ENCODE results near the gene LGALS7.
A peak's percentile ranks its signal among the peaks of the same experiment; 100 is the strongest.

LGALS7 gene

GRCh38 chr19:38737921-38738737 lies 35.2 kb downstream of the LGALS7 start:
- DNase-seq: no peak

GRCh38 chr19:38737281-38737865 lies 35.9 kb downstream of the LGALS7 start:
- DNase-seq: no peak

GRCh38 chr19:38736413-38737280 lies 36.7 kb downstream of the LGALS7 start:
- no peak for DNase-seq

- no peak for DNase-seq
Observed at GRCh38 chr19:38736036-38736412, 37.3 kb downstream of the LGALS7 start.

GRCh38 chr19:38735257-38735686 lies 38.0 kb downstream of the LGALS7 start:
- no peak for DNase-seq

- no peak for DNase-seq
Observed at GRCh38 chr19:38734426-38735256, 38.7 kb downstream of the LGALS7 start.

- DNase-seq: no peak
Observed at GRCh38 chr19:38734176-38734425, 39.2 kb downstream of the LGALS7 start.

GRCh38 chr19:38733493-38734175 lies 39.7 kb downstream of the LGALS7 start:
- no peak for DNase-seq

- DNase-seq: no peak
Observed at GRCh38 chr19:38733241-38733492, 40.1 kb downstream of the LGALS7 start.

GRCh38 chr19:38731654-38732301 lies 41.5 kb downstream of the LGALS7 start:
- no peak for DNase-seq

GRCh38 chr19:38730731-38731589 lies 42.4 kb downstream of the LGALS7 start:
- no peak for DNase-seq

GRCh38 chr19:38730470-38730730 lies 42.9 kb downstream of the LGALS7 start:
- DNase-seq: no peak

GRCh38 chr19:38729653-38730469 lies 43.5 kb downstream of the LGALS7 start:
- DNase-seq: no peak

- no peak for DNase-seq
Observed at GRCh38 chr19:38728752-38729541, 44.4 kb downstream of the LGALS7 start.

- DNase-seq: peak; percentile 15
Observed at GRCh38 chr19:38727868-38728660, 45.3 kb downstream of the LGALS7 start.

GRCh38 chr19:38727306-38727867 lies 45.9 kb downstream of the LGALS7 start:
- DNase-seq: no peak

GRCh38 chr19:38726761-38727301 lies 46.5 kb downstream of the LGALS7 start:
- DNase-seq: no peak

- no peak for DNase-seq
Observed at GRCh38 chr19:38726284-38726673, 47.0 kb downstream of the LGALS7 start.
